HG02623 (cell line): ENCODE results near the gene FGF2.
"Not testable (repeated sequence)": the region's sequence is repeated elsewhere in the genome, so short reads cannot be mapped to it uniquely, and the experiment has no call there.

Experiments used
- ATAC-seq: cut with Tn5 transposase; IDR thresholded peaks from one replicate; pipeline ENCODE4 v1.9.1; 2021; ENCODE audit warnings: moderate library complexity; ENCODE audit not compliant: unreplicated experiment

The FGF2 gene

GRCh38 chr4:122921300-122921699 lies 94.7 kb downstream of the FGF2 start:
- no peak for ATAC-seq

GRCh38 chr4:122921971-122922876 lies 95.6 kb downstream of the FGF2 start, which contains the start of gene NUDT6:
NUDT6 (minus strand) TSS chr4:122922597; CDS start chr4:122922572, 25 bp downstream.
- peak; percentile 55 for ATAC-seq

GRCh38 chr4:122922877-122923511 lies 96.4 kb downstream of the FGF2 start:
- ATAC-seq = peak; percentile 98

- ATAC-seq = no peak
Observed at GRCh38 chr4:122928930-122929329, 102.3 kb downstream of the FGF2 start.

GRCh38 chr4:122930862-122931261 lies 104.2 kb downstream of the FGF2 start:
- no peak for ATAC-seq

GRCh38 chr4:122932763-122933162 lies 106.1 kb downstream of the FGF2 start:
- ATAC-seq = no peak

- not testable (repeated sequence) for ATAC-seq
Observed at GRCh38 chr4:122945136-122945535, 118.5 kb downstream of the FGF2 start.

GRCh38 chr4:122946142-122946541 lies 119.5 kb downstream of the FGF2 start:
- ATAC-seq = no peak
